Stimulated activated CD4-positive, alpha-beta T cell treated with anti-CD3 and anti-CD28 coated beads, Interleukin-1b, Interleukin-23, amount 100 ng/mL, for 24 hours (primary cell): ENCODE results near the gene ZNF615.
"Not testable (repeated sequence)": the region's sequence is repeated elsewhere in the genome, so short reads cannot be mapped to it uniquely, and the experiment has no call there.

Experiments used
- DNase-seq, 4 experiments: peaks; one replicate each; pipeline ENCODE4 v3.0.0-alpha.2; 2020; ENCODE audit warnings: low read depth in 4 of 4, low spot score in 1 of 4

The ZNF615 gene

DNA sequence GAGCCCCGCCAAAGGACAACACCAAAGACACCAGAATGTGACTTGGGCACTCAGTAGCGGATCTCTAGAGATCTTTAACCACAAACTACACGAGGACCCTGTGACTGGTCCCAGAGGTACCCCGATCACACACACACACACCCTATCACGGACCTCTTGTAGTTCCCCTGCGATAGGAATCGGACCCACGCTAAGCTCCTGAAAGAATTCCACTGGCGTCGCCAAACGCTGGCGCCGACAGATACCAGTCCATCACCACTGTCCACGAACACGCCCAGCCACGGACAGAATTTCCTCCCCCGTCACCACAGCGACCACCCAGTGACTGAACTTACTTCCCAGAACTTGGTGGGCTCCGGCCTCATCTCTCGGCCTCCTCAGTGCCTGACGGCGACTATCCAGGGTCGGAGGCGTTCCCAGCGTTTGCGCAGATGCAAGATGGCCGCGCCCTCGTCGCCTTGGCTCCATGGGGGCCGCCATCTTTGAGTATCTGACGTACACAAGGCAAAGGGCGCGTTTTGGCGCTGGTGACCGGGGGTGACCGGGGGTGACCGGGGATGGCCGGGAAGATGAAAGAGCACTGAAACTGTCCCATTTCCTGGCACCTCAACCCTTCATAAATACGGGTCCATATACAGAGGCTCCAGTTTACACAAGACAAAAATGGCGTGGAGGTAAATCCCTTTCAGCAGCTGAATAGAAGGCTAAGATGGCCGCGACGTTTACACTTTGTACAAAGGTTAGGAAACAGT lies at the start of gene ZNF615:
Gene ZNF615 (minus strand): TSS at position 406 of the 752 bp plus-strand sequence. CDS start 4,500 bp downstream, outside the sequence.
- peak; percentile 71 to 82 (median 74) for DNase-seq

GRCh38 chr19:52056480-52056879 lies 48.5 kb upstream of the ZNF615 start:
- not testable (repeated sequence) for DNase-seq

DNA sequence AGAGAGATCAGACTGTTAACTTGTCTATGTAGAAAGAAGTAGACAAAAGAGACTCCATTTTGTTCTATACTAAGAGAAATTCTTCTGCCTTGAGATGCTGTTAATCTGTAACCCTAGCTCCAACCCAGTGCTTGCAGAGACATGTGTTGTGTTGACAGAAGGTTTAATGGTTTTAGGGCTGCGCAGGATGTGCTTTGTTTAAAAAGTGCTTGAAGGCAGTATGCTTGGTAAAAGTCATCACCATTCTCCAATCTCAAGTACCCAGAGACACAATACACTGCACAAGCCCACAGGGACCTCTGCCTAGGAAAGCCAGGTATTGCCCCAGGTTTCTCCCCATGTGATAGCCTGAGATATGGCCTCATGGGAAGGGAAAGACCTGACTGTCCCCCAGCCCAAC lies 43.7 kb upstream of the ZNF615 start:
- not testable (repeated sequence) for DNase-seq

DNA sequence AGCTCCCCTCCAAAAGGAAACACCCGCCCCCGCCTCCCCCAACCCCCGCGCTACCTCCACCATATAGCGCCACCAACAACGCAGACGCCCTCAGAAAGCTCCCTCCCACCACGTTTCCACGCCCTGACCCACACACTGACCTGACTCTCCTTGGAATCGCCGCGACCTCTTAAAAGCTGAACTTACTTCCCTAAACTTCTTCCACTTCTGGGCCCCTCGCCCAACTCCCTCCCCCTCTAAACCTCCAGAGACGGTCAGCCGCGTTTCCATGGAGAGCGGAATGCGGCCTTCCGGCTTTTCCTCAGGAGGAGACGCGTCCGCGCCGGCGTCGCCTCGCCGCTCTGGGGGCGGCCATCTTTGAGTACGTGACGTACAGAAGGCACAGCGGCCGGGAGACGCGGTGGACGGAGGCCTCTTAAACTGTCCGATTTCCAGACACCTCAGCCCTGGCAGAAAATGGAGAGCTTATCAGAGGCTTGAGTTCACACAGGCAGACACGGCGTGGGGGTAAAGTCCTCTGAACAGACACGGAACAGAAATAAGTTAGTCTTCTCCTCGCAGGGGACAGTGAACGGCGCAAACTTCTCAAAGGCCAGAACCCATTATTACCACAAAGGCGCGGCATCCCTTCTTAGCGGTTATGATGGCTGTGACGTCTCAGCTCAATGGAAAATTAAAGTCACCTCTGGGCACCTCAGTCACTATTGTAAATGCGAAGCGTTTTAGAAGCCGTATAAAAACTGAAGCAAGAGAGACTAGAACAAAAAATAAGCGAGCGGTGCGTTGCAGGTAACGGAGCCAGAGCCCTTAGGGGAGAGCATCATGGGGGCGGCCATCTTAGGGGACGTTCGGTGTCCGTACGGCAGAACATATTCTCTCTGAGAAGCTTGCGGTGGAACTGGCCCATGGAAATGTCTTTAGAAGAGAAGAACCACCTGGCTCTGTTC lies 40.8 kb upstream of the ZNF615 start, which contains the start of gene ZNF432:
Gene ZNF432 (minus strand): TSS at position 284 of the 947 bp plus-strand sequence. CDS start 1,970 bp downstream, outside the sequence.
- peak; percentile 51 to 67 (median 60) for DNase-seq

DNA sequence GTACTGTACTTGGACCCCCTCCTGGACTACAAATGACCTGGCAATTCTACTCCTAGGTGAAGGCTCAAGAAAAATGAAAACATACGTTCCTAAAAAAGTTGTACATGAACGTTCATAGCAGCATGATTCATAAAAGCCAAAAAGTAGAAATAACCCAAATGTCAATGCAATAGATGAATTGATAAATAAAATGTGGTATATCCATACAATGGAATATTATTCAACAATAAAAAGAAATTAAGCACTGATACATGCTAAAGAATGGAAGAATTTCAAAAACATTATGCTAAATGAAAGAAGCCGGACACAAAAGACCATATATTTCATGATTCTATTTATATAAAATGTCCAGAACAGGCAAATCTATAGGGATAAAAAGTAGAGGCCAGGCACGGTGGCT lies 31.2 kb upstream of the ZNF615 start:
- no peak for DNase-seq

DNA sequence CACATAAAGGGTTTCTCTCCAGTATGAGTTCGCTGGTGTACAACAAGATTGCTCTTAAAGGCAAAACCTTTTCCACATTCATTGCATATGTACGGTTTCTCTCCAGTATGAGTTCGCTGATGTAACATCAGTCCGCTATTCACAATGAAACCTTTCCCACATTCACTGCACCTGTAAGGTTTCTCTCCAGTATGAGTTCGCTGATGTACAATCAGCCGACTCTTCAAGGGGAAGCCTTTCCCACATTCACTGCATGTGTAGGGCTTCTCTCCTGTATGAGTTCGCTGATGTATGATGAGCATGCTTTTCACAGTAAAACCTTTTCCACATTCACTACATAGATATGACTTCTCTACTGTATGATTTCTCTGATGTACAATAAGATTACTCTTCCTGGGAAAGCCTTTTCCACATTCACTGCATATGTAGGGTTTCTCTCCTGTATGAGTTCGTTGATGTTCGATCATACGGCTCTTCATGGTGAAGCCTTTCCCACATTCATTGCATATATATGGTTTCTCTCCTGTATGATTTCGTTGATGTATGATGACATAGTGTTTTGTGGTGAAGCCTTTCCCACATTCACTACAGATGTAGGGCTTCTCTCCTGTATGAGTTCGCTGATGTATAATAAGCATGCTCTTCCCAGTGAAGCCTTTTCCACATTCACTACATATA lies 26.2 kb upstream of the ZNF615 start:
- no peak for DNase-seq

DNA sequence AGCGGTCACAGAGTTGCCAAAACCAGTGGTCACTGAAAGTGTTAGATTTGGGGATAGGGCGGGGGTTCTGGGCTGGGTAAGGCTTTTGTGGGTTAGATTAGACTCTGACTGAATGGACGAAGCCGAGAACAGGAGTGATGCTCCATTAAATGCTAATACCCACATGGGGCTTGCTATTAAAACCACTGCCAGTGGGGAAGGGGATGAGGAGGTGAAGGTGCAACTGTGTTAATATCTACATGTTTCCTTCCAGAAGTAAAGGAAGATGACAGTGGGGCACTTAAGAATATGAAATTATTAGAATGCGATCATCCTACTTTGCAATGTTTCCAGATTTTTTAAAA lies 20.7 kb upstream of the ZNF615 start:
- DNase-seq: no peak

GRCh38 chr19:52028027-52028779 lies 20.2 kb upstream of the ZNF615 start, which contains the start of gene ZNF614:
ZNF614 (minus strand) TSS chr19:52028379; CDS start chr19:52025745, 2,634 bp downstream.
- DNase-seq: peak; percentile 65 to 77 (median 72)

- DNase-seq: not testable (repeated sequence)
Observed at GRCh38 chr19:52026255-52026990, 18.4 kb upstream of the ZNF615 start.

DNA sequence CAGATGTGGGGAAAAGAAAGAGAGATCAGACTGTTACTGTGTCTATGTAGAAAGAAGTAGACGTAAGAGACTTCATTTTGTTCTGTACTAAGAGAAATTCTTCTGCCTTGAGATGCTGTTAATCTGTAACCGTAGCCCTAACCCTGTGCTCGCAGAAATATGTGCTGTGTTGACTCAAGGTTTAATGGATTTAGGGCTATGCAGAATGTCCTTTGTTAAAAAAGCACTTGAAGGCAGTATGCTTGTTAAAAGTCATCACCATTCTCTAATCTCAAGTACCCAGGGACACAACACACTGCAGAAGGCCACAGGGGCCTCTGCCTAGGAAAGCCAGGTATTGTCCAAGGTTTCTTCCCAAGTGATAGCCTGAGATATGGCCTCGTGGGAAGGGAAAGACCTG lies 16.5 kb upstream of the ZNF615 start:
- DNase-seq: not testable (repeated sequence)

GRCh38 chr19:52022193-52022592 lies 14.2 kb upstream of the ZNF615 start:
- DNase-seq: no peak

DNA sequence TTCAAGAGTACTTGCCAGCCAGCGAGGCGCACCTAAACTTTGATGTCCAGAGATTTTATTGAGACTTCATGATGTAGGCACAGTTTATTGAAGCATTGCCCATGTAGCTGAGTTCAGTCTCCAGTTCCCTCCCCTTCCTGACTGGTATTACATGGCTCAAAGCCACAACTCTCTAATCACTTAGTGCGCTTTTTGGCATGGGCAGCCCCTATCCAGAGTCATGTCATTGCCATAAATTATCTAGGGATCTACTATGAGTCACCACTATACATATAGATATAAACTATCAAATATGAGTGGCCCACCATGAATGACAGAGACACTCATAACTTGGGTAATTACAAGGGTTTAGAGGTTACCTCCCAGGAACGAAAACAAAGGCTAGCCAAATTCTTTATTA lies 12.5 kb upstream of the ZNF615 start:
- DNase-seq: no peak

GRCh38 chr19:52010674-52011073 lies 2.7 kb upstream of the ZNF615 start:
- no peak for DNase-seq

- DNase-seq: no peak
Observed at GRCh38 chr19:52007451-52007805, 583 bp downstream of the ZNF615 start.

DNA sequence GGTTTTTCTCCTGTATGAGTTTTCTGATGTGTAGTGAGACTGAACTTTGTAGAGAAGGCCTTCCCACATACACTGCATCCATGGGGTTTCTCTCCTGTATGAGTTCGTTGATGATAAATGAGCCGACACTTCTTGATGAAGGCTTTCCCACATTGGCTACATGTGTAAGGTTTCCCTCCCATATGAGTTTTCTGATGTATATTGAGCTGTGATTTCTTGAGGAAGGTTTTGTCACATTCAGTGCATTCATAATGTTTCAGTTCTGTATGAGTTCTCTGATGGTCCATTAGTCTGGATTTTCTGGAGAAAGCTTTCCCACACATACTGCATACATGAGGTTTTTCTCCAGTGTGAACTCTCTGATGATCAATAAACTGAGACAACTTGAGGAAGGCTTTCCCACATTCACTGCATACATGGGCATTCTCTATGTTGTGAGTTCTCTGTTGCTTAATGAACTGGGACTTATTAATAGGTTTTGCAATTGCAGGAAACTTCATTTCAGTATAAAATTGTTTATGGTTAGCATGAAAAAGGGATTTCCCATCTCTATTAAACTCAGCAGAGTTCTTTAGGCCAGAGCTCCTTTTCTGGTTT lies 13.9 kb downstream of the ZNF615 start:
- DNase-seq: no peak

GRCh38 chr19:51993422-51993821 lies 14.6 kb downstream of the ZNF615 start:
- no peak for DNase-seq

DNA sequence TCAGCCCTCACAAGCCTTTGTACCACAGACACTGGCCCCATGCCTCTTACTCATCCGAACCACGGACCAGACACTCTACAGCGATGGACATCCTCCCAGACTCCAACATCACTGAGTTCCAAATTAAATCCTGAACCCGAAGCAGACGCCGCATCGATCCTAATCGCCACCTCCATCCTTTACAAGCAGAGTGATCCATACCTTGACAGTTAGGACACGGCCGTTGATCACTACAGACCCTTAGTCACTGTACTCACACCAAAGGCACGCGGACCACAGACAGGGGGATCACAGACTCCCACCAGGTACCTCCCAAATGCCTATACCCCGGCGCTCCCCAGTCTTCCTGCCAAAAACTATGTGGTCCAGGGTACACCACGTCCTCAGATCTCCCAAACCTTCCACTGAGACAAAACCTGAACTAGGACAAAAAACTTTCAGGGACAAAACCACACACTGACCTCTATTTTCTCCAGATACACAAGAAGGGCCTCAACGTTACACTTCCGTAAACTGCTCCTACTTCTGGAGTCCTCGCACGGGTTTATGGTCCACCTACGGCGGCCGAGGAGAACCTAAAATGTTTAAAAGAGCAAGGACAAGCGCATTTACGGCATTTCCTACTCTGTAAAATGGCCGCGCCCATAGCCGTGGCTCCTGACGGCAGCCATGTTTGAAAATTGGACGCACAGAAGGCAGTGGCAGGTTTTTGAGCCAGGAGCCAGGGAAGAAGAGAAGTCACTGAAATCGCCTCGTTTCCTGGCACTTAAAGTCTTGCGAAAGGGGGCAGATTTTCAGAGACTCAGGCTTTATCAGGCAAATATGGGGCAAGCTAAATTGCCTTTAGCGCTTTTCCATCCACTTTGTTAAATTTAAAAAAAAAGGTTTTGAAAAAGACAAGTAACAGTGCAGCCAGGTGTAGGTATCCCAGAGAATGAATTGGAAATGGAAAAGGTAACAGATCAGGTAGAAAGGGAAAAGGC lies 21.4 kb downstream of the ZNF615 start, which contains the start of gene ZNF350:
Gene ZNF350 (minus strand): TSS at position 532 of the 983 bp plus-strand sequence. CDS start 12,480 bp downstream, outside the sequence.
- DNase-seq: peak; percentile 69 to 74 (median 71)

DNA sequence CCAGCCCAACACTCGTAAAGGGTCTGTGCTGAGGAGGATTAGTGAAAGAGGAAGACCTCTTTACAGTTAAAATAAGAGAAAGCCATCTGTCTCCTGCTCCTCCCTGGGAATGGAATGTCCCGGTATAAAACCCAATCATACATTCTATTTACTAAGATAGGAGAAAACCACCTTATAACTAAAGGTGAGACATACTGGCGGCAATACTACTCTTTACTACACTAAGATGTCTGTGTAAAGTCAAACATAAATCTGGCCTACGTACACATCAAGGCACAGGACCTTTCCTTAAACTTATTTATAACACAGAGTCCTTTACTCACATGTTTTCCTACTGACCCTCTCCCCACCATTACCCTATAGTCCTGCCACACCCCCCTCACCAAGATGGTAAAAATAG lies 24.6 kb downstream of the ZNF615 start:
- no peak for DNase-seq
